H9 (cell line): ENCODE results near the gene ZSWIM5. TPM values are rescaled to one million over a fixed set of nuclear protein-coding genes. Genes with fewer than 3 reads are reported as not detected.
"Not testable (repeated sequence)": the region's sequence is repeated elsewhere in the genome, so short reads cannot be mapped to it uniquely, and the experiment has no call there.

ENCODE experiments used
- DNase-seq: peaks from one replicate; pipeline ENCODE4 v3.0.0-alpha.2; 2017
- H2AFZ ChIP-seq: one replicate; pipeline ENCODE4 v1.6.1; 2013; ENCODE audit warnings: mild to moderate bottlenecking, low read length, control low read depth, moderate library complexity
- H2AK5ac ChIP-seq: 2 replicates; pipeline ENCODE4 v1.6.1; 2013; ENCODE audit warnings: low read length, control low read depth, mixed read lengths; ENCODE audit not compliant: insufficient read length
- H2BK120ac ChIP-seq: one replicate; pipeline ENCODE4 v1.6.1; 2013; ENCODE audit warnings: low read depth, mild to moderate bottlenecking, low read length, control low read depth, inconsistent platforms; ENCODE audit not compliant: poor library complexity, severe bottlenecking
- H2BK12ac ChIP-seq: 2 replicates; pipeline ENCODE4 v1.6.1; 2013; ENCODE audit warnings: low read length, control low read depth, mixed read lengths, low read depth; ENCODE audit not compliant: insufficient read length
- H2BK15ac ChIP-seq: 2 replicates; pipeline ENCODE4 v1.6.1; 2013; ENCODE audit warnings: low read depth, low read length, control low read depth
- H2BK20ac ChIP-seq: one replicate; pipeline ENCODE4 v1.6.1; 2013; ENCODE audit warnings: low read depth, mild to moderate bottlenecking, low read length, control low read depth, inconsistent platforms; ENCODE audit not compliant: poor library complexity, severe bottlenecking
- H2BK5ac ChIP-seq: 2 replicates; pipeline ENCODE4 v1.6.1; 2013; ENCODE audit warnings: low read length, control low read depth, mixed read lengths; ENCODE audit not compliant: insufficient read length
- H3K14ac ChIP-seq: 2 replicates; pipeline ENCODE4 v1.6.1; 2013; ENCODE audit warnings: low read length, control low read depth; ENCODE audit not compliant: insufficient read depth
- H3K18ac ChIP-seq: 2 replicates; pipeline ENCODE4 v1.6.1; 2013; ENCODE audit warnings: low read depth, mild to moderate bottlenecking, mixed read lengths, low read length, control low read depth; ENCODE audit not compliant: insufficient read length
- H3K23ac ChIP-seq: 2 replicates; pipeline ENCODE4 v1.6.1; 2013; ENCODE audit warnings: low read length, control low read depth, mixed read lengths, low read depth; ENCODE audit not compliant: insufficient read length
- H3K23me2 ChIP-seq: 2 replicates; pipeline ENCODE4 v1.6.1; 2013; ENCODE audit warnings: low read depth, mild to moderate bottlenecking, mixed read lengths, low read length, control low read depth; ENCODE audit not compliant: insufficient read length, poor library complexity, severe bottlenecking
- H3K27ac ChIP-seq: 2 replicates; pipeline ENCODE4 v1.5.1; 2013; ENCODE audit warnings: low read length, control low read depth, mixed read lengths, low read depth; ENCODE audit not compliant: insufficient read length
- H3K27me3 ChIP-seq: 2 replicates; pipeline ENCODE4 v1.6.1; 2013; ENCODE audit warnings: low read length, control low read depth, inconsistent platforms; ENCODE audit not compliant: insufficient read depth
- H3K4ac ChIP-seq: 2 replicates; pipeline ENCODE4 v1.6.1; 2013; ENCODE audit warnings: low read depth, mild to moderate bottlenecking, control low read depth, inconsistent platforms, low read length, moderate library complexity
- H3K4me1 ChIP-seq: 2 replicates; pipeline ENCODE4 v1.6.1; 2013; ENCODE audit warnings: low read length, control low read depth, inconsistent platforms; ENCODE audit not compliant: insufficient read depth
- H3K4me2 ChIP-seq: 2 replicates; pipeline ENCODE4 v1.6.1; 2013; ENCODE audit warnings: low read length, control low read depth, mixed read lengths; ENCODE audit not compliant: insufficient read length, insufficient read depth
- H3K56ac ChIP-seq: 2 replicates; pipeline ENCODE4 v1.6.1; 2013; ENCODE audit warnings: low read depth, mild to moderate bottlenecking, mixed read lengths, low read length, control low read depth; ENCODE audit not compliant: insufficient read length
- H3K79me1 ChIP-seq: 2 replicates; pipeline ENCODE4 v1.6.1; 2013; ENCODE audit warnings: low read depth, mild to moderate bottlenecking, moderate library complexity, low read length, control low read depth, inconsistent platforms; ENCODE audit not compliant: insufficient read depth, poor library complexity, severe bottlenecking
- H3K79me2 ChIP-seq: 2 replicates; pipeline ENCODE4 v1.6.1; 2013; ENCODE audit warnings: low read length, control low read depth, inconsistent platforms; ENCODE audit not compliant: insufficient read depth
- H3K9ac ChIP-seq: 2 replicates; pipeline ENCODE4 v1.6.1; 2013; ENCODE audit warnings: low read length, control low read depth, mixed read lengths; ENCODE audit not compliant: insufficient read length; ENCODE audit errors: extremely low read depth
- H3K9me3 ChIP-seq: one replicate; pipeline ENCODE4 v1.6.1; 2013; ENCODE audit warnings: low read depth, low read length, inconsistent platforms; ENCODE audit not compliant: control insufficient read depth
- H3T11ph ChIP-seq: one replicate; pipeline ENCODE4 v1.6.1; 2013; ENCODE audit warnings: mild to moderate bottlenecking, low read length, control low read depth, inconsistent platforms
- H4K20me1 ChIP-seq: one replicate; pipeline ENCODE4 v1.6.1; 2013; ENCODE audit not compliant: control insufficient read depth, insufficient read length, insufficient read depth
- H4K5ac ChIP-seq: 2 replicates; pipeline ENCODE4 v1.6.1; 2013; ENCODE audit warnings: low read depth, mild to moderate bottlenecking, mixed read lengths, low read length, control low read depth; ENCODE audit not compliant: insufficient read length
- H4K8ac ChIP-seq: replicated peaks from 2 replicates; pipeline ENCODE4 v1.6.1; 2013; ENCODE audit warnings: low read length, control low read depth, mixed read lengths, low read depth; ENCODE audit not compliant: insufficient read length
- H4K91ac ChIP-seq: 2 replicates; pipeline ENCODE4 v1.6.1; 2013; ENCODE audit warnings: low read depth, mild to moderate bottlenecking, moderate library complexity, mixed read lengths, low read length, control low read depth; ENCODE audit not compliant: insufficient read length
- H3K27ac Mint-ChIP-seq, 3 experiments: 2 replicates in 2 of 3; 3 replicates in 1 of 3; pipeline ENCODE4 v1.8.0; 2020 to 2021; ENCODE audit warnings: mixed read lengths in 3 of 3, mild to moderate bottlenecking in 1 of 3, moderate library complexity in 1 of 3
- H3K27me3 Mint-ChIP-seq: 2 replicates; pipeline ENCODE4 v1.8.0; 2021; ENCODE audit warnings: low read depth, mild to moderate bottlenecking, moderate library complexity, mixed read lengths
- H3K36me3 Mint-ChIP-seq, 3 experiments: 2 replicates in 2 of 3; 3 replicates in 1 of 3; pipeline ENCODE4 v1.8.0; 2020 to 2021; ENCODE audit warnings: low read depth in 3 of 3, mixed read lengths in 3 of 3; ENCODE audit not compliant: insufficient read depth in 1 of 3
- H3K4me1 Mint-ChIP-seq, 2 experiments: 2 replicates each; pipeline ENCODE4 v1.8.0; 2020; ENCODE audit warnings: mixed read lengths in 2 of 2
- H3K4me3 Mint-ChIP-seq, 2 experiments: 2 replicates in 1 of 2; 3 replicates in 1 of 2; pipeline ENCODE4 v1.8.0; 2020 to 2021; ENCODE audit warnings: mild to moderate bottlenecking in 2 of 2, mixed read lengths in 2 of 2, moderate library complexity in 1 of 2
- H3K9me3 Mint-ChIP-seq, 2 experiments: 2 replicates in 1 of 2; 3 replicates in 1 of 2; pipeline ENCODE4 v1.8.0; 2020; ENCODE audit warnings: mild to moderate bottlenecking in 2 of 2, mixed read lengths in 2 of 2, moderate library complexity in 1 of 2
- CTCF ChIP-seq: fragments of 200-600 bp; sonication (generic); conservative IDR thresholded peaks from 3 replicates; pipeline ENCODE4 v1.8.0; 2021; ENCODE audit warnings: antibody characterized with exemption, mild to moderate bottlenecking
- WGBS: extraction: QIAGEN DNeasy Blood & Tissue Kit; methylation state at CpG from one replicate; pipeline ENCODE4 v1.1.7; 2013; ENCODE audit warnings: missing lambda C conversion rate, low lambda C conversion rate, mixed read lengths; ENCODE audit not compliant: insufficient read length; ENCODE audit errors: extremely low coverage; 5-methylcytosine and 5-hydroxymethylcytosine counted together
- total RNA-seq: library from RNA; stranded (reverse); gene quantifications from 2 replicates; pipeline ENCODE4 v1.2.1, GENCODE V29; 2021

Gene ZSWIM5
- total RNA-seq, 1 experiment from 2014 or later = 3.5 TPM

- no peaks in the 10 kb centered on the region for H3K23me2 ChIP-seq
- Mint-ChIP-seq H3K27me3 (peaks cover 7% of the 10 kb centered on the region), H3K9me3 (peaks cover 20 to 24% of the 10 kb centered on the region in 2 experiments), H3K4me1 (no peaks in the 10 kb centered on the region), H3K36me3 (peaks cover 4% of the 10 kb centered on the region in 3 experiments; a peak in 2 of 7 replicates), H3K4me3 (no peak overlapping the region), H3K27ac (no peak overlapping the region; a peak in 1 of 7 replicates)
- H3T11ph ChIP-seq = no peak overlapping the region
- H2BK20ac ChIP-seq = no peak overlapping the region
- TF ChIP-seq CTCF = no peak
- no peaks in the 10 kb centered on the region for H4K20me1 ChIP-seq
- no peaks in the 10 kb centered on the region for H3K9me3 ChIP-seq
- no peak overlapping the region for H2BK15ac ChIP-seq
- H2BK12ac ChIP-seq = no peak overlapping the region
- no peak overlapping the region for H3K27ac ChIP-seq
- WGBS = 17% methylated on average over 1 of the region's 1 CpG
- H3K4me2 ChIP-seq = no peak overlapping the region
- no peak overlapping the region for H3K56ac ChIP-seq
- H3K18ac ChIP-seq = no peak overlapping the region
- no peak overlapping the region for H3K9ac ChIP-seq
- H4K91ac ChIP-seq = no peak overlapping the region
- H3K23ac ChIP-seq = no peak overlapping the region
- no peaks in the 10 kb centered on the region for H3K27me3 ChIP-seq
- H4K5ac ChIP-seq = no peak overlapping the region
- no peak overlapping the region for H4K8ac ChIP-seq
- no peak overlapping the region for H2BK5ac ChIP-seq
- no peaks in the 10 kb centered on the region for H3K4me1 ChIP-seq
- no peaks in the 10 kb centered on the region for H3K79me2 ChIP-seq
- no peak overlapping the region for H2BK120ac ChIP-seq
- H3K79me1 ChIP-seq = no peaks in the 10 kb centered on the region
- H3K4ac ChIP-seq = no peak overlapping the region
- H2AK5ac ChIP-seq = no peak overlapping the region
- H3K14ac ChIP-seq = no peak overlapping the region
- DNase-seq = no peak
- H2AFZ ChIP-seq = no peak overlapping the region
Measured at GRCh38 chr1:45250544-45250943, 44.1 kb upstream of the ZSWIM5 start.

- H3K27ac ChIP-seq, H2AFZ ChIP-seq, H3K79me2 ChIP-seq, H2BK12ac ChIP-seq, H3K36me3 Mint-ChIP-seq, H3K23me2 ChIP-seq, H3K23ac ChIP-seq, H2BK5ac ChIP-seq, H4K20me1 ChIP-seq, H3K27me3 ChIP-seq, H3T11ph ChIP-seq, H3K56ac ChIP-seq, H3K4me1 ChIP-seq, H4K8ac ChIP-seq, H3K9ac ChIP-seq, H3K4me1 Mint-ChIP-seq, H3K27ac Mint-ChIP-seq, H3K27me3 Mint-ChIP-seq, H3K18ac ChIP-seq, H2BK15ac ChIP-seq, DNase-seq, H3K4ac ChIP-seq, H2BK20ac ChIP-seq, H4K5ac ChIP-seq, H3K9me3 ChIP-seq, H2BK120ac ChIP-seq, H3K14ac ChIP-seq, H3K79me1 ChIP-seq, H2AK5ac ChIP-seq, H3K4me3 Mint-ChIP-seq, H4K91ac ChIP-seq, H3K4me2 ChIP-seq: not testable (repeated sequence)
- no CpG with 5 or more reads among the region's 30 CpGs for WGBS
- H3K9me3 Mint-ChIP-seq = peaks cover 22 to 23% of the 10 kb centered on the region in 2 experiments
Measured at GRCh38 chr1:45248004-45248403, 41.6 kb upstream of the ZSWIM5 start.
